Activated CD4-positive, alpha-beta T cell treated with anti-CD3 and anti-CD28 coated beads, Interleukin-2, Interleukin-4, amounts not matched to agents 100 ng/mL and 50 ng/mL, durations not matched to agents 16 hours and 8 hours (primary cell): ENCODE measurements around the gene PSMD13.

ENCODE experiments used
- DNase-seq: peaks from one replicate; pipeline ENCODE4 v3.0.0-alpha.2; 2020; ENCODE audit warnings: low spot score

The PSMD13 gene

GRCh38 chr11:250740-251299 lies 14.0 kb downstream of the PSMD13 start:
- DNase-seq = peak; percentile 62

GRCh38 chr11:251550-251949 lies 14.8 kb downstream of the PSMD13 start:
- no peak for DNase-seq

- no peak for DNase-seq
These were observed 15.9 kb downstream of the PSMD13 start for GRCh38 chr11:252666-253065.

- no peak for DNase-seq
These were observed 16.5 kb downstream of the PSMD13 start for GRCh38 chr11:253160-253885.

- no peak for DNase-seq
These were observed 17.1 kb downstream of the PSMD13 start for GRCh38 chr11:253886-254270.

- no peak for DNase-seq
These were observed 18.4 kb downstream of the PSMD13 start for GRCh38 chr11:255176-255575.

GRCh38 chr11:255816-256215 lies 19.0 kb downstream of the PSMD13 start:
- DNase-seq = no peak

- DNase-seq = no peak
These were observed 20.4 kb downstream of the PSMD13 start for GRCh38 chr11:256952-257737.

- no peak for DNase-seq
These were observed 21.2 kb downstream of the PSMD13 start for GRCh38 chr11:257766-258493.

- no peak for DNase-seq
These were observed 22.6 kb downstream of the PSMD13 start for GRCh38 chr11:259413-259812.

- DNase-seq = no peak
These were observed 24.8 kb downstream of the PSMD13 start for GRCh38 chr11:261624-262023.

GRCh38 chr11:266676-267439 lies 30.1 kb downstream of the PSMD13 start:
- DNase-seq = no peak

GRCh38 chr11:267491-267994 lies 30.8 kb downstream of the PSMD13 start:
- peak; percentile 22 for DNase-seq

GRCh38 chr11:268716-269145 lies 32.0 kb downstream of the PSMD13 start:
- DNase-seq = peak; percentile 57

- DNase-seq = peak; percentile 88
These were observed 32.5 kb downstream of the PSMD13 start for GRCh38 chr11:269146-269890.

- no peak for DNase-seq
These were observed 33.9 kb downstream of the PSMD13 start for GRCh38 chr11:270451-271318.

- no peak for DNase-seq
These were observed 34.5 kb downstream of the PSMD13 start for GRCh38 chr11:271319-271715.

- no peak for DNase-seq
These were observed 35.6 kb downstream of the PSMD13 start for GRCh38 chr11:272195-272930.

- no peak for DNase-seq
These were observed 36.1 kb downstream of the PSMD13 start for GRCh38 chr11:272931-273198.
